Left ventricle myocardium superior (tissue), 1 donor: ENCODE data around the gene RTP1. TPM values are rescaled to one million over a fixed set of nuclear protein-coding genes. Genes with fewer than 3 reads are reported as not detected.
A peak's percentile ranks its signal among the peaks of the same experiment; 100 is the strongest.
"Not testable (repeated sequence)": the region's sequence is repeated elsewhere in the genome, so short reads cannot be mapped to it uniquely, and the experiment has no call there.

Experiments used
- ATAC-seq: fragments of 200-7000 bp; cut with Tn5 transposase; one replicate; pipeline ENCODE4 v1.9.1; 2020; ENCODE audit warnings: mild to moderate bottlenecking, moderate library complexity
- DNase-seq: peaks from one replicate; pipeline ENCODE4 v3.0.0-alpha.2; 2020
- intact Hi-C: fragments of 100-400 bp; cut with micrococcal nuclease; formaldehyde crosslinking; loops from one replicate; pipeline ENCODE4 v1.11.0; 2022
- total RNA-seq: library from RNA; stranded (reverse); fragmentation: NEBNext Ultra II Directional; extraction: Animal tissue kit (Norgen Biotek cat#: 25700); gene quantifications from one replicate; pipeline ENCODE4 v1.2.1, GENCODE V29; 2021
- donor health status: DM: no; HTN: yes; CAD: no; lungs with severe emphysema.

The RTP1 gene
- total RNA-seq, 1 donor from 2014 or later, result not detected

DNA sequence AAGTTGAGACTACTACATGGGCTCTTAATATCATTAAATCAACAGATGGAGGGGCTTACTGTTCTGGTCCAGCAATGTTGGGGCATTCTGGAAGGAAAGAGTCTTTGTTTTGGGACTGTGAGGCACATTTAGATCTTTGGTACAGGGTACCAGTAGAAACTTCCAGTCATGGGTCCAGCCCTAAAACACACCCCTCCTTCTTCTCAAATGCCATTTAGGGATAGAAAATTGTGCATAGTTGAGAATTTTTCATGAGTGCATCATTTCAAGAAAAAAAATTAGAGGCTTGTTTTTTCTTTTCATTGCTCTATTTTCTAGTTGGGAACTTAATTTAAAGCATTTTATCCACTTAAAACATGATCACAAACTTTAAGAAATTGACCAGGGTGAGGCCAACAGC is 4.1 kb upstream of the RTP1 start:
- DNase-seq (no peak), ATAC-seq (no peak)
- intact Hi-C loops, result loop anchor here (2.0 kb wide), 1 partner anchor 34 kb away; no protein-coding TSS in a partner anchor

DNA sequence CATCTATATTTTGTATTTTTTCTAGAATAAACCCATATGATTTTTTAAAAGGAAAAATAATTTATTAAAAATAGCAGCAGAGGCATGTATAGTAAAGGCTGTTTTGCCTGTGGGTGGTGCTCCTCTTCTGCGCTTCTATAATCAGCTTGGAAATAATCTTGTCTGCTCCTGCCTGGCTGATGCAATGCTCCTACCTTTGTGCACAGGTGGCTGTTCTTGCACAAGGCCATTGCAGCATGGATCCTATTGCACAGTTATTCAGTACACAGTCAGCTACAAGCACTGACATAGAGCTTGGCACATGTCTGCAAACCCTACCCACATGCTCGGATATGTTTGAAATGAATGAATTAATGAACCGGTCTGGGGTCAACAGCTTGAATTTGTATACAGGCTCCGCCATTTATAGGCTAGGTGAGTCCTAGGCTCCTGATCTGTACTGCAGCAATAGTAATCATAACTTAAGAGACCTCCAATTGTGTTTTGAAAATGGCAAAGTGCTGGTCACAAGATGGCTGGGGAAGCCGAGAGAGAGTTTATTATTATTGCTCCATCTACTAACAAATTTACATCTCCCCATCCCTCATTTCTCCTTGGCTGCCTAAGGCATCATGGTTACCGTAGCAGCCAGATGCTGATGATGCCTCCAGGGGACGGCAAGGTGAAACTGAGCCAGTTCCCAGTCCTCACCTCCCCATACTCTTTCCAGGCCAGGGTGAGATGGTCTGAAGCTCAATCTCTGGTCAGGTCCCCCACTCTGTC is 532 bp upstream of the RTP1 start:
- no peak for ATAC-seq
- intact Hi-C loops, result no loop called here

DNA sequence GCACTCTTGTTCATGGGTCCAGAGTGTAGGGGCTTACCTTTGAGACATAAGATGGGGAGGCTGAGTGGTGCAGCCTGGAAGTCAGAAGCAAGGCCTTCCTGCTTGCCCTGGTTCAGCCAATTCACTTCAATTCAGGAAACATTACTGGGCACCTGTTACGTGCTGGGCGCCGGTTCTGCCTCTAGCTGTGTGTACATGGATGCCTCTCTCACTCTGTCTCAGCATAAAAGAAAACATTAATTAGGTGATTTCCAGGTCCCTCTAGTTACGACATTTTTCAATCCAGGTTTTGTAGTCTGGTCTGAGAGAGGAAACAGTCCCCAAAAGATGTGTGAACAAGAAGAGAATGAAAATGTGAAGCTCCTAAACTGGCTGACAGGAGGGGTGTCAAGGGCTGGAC is 1.2 kb downstream of the RTP1 start:
- intact Hi-C loops, result no loop called here
- no peak for ATAC-seq
- no peak for DNase-seq

More for the DNA sequence above, 532 bp upstream of the RTP1 start:
- DNase-seq, result no peak

DNA sequence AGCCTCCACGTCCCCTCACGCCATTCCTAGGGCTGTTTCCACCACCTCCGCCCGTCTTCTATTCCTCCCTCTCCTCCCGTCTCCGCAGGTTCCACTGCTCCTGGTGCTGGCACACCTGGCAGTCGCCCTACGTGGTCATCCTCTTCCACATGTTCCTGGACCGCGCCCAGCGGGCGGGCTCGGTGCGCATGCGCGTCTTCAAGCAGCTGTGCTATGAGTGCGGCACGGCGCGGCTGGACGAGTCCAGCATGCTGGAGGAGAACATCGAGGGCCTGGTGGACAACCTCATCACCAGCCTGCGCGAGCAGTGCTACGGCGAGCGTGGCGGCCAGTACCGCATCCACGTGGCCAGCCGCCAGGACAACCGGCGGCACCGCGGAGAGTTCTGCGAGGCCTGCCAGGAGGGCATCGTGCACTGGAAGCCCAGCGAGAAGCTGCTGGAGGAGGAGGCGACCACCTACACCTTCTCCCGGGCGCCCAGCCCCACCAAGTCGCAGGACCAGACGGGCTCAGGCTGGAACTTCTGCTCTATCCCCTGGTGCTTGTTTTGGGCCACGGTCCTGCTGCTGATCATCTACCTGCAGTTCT is 2.3 kb downstream of the RTP1 start:
- ATAC-seq, intact Hi-C loops, DNase-seq: not testable (repeated sequence)

DNA sequence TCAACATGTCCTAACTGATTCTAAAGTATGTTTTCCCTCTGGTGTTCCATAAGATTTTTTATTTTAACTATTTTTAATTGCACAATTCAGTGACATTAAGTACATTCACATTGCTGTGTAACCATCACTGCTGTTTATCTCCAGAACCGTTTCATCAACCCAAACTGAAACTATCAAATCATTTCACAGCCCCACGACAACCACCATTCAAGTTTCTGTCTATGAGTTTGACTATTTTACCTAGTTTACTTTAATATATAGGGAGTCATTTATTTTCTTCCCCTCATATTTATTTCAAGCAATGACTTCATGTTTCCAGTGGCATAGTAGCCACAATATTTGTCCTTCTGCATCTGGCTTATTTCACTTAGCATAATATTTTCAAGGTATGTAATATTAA is 8.4 kb downstream of the RTP1 start:
- no peak for ATAC-seq
- intact Hi-C loops, result no loop called here

DNA sequence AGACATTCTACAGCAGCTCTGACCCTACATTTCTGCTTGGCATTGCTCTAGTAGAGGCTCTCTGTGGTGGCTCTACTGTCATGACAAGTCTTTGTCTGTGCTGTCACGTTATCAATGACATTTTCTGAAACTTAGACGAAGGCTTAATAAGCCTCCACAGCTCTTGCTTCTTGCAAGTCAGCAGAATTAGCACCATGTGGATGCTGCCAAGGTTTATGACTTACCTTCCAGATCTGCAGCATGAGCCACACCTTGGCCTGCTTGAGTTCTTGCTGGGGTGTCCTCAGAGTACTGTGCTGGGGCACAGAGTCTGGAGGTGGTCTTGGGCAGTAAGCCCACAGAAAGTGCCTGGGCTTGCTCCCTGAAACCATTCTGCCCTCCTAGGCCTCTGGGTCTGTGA is 9.8 kb downstream of the RTP1 start:
- no peak for ATAC-seq
- no peak for DNase-seq
- intact Hi-C loops, result no loop called here

More for the DNA sequence above, 8.4 kb downstream of the RTP1 start:
- DNase-seq, result no peak

DNA sequence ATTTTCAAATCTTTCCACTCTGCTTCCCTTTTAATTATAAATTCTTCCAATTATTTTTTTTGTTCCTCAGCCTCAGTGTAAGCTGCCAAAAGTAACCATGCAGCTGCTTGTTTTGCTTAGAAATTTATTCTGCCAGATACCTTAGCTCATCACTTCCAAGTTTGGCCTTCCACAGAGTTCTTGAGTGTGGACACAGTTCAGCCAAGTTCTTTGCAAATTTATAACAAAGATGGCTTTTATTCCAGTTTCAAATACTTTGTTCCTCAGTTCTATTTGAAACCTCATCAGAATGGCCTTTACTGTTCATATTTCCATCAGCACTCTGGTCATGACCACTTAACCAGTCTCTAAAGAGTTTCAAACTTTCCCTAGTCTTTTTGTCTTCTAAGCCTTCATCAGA is 10.3 kb downstream of the RTP1 start:
- no peak for DNase-seq
- intact Hi-C loops, result no loop called here
- ATAC-seq, result peak; percentile 50

DNA sequence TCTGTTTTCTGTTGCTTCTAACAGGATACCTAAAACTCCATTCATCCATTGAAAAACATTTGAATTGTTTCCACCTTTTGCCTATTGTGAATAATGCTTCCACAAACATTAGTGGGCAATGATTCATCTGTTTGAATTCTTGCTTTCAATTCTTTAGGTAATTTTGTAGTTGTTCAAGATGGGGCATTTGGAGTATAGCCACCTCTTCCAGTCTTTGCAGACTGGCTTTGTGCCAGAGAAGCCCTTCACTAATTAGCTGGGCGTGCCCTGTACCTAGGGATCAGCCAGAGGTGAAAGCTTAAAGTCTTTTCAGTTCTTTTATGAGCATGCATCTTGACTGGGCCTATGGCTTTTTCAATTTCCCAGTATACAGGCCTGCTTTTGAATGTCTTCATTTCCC is 10.9 kb downstream of the RTP1 start:
- ATAC-seq, result no peak
- intact Hi-C loops, result no loop called here
- no peak for DNase-seq

DNA sequence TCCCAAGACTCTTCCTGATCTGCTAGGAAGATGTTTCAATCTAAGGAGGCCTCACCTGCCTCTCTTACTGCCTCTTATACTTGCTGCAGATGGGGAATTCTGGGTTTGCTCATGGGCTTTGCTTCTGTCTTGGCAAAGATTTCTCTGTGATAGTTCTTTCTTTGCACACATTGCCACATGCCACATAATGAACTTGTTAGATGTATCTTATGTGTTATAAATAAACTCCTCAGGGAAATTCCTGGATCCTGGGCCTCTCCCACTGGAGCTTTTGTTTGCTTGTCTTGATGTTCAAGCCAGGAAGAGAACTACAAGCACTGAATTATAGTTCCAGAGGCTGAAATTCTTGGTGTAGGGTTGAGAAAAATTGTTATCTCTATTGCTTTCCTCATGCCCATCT is 12.2 kb downstream of the RTP1 start:
- intact Hi-C loops, result no loop called here
- ATAC-seq, result no peak
- DNase-seq, result no peak

DNA sequence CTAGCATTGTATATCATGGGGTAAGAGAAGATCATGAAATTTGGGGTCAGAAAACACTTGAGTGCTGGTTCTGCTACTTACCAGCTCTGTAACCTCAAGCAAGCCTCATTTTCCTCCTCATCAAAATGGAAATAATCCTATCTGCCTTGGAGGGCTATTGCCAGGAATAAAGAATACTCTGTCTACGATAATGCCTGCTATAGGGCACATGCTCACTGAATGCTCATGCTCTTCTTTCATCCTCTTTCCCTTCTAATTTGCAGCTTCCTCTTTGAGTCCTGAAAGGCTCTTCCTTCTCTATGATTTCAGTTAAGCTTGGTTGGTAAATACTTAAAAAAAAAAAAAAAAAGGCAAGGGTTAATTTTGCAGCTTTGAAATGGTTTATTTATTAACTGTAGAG is 12.8 kb downstream of the RTP1 start:
- DNase-seq (no peak), ATAC-seq (no peak)
- intact Hi-C loops, result loop anchor here (10.0 kb wide), 2 partner anchors 85 to 475 kb away; partner anchors contain the start of gene MASP1

DNA sequence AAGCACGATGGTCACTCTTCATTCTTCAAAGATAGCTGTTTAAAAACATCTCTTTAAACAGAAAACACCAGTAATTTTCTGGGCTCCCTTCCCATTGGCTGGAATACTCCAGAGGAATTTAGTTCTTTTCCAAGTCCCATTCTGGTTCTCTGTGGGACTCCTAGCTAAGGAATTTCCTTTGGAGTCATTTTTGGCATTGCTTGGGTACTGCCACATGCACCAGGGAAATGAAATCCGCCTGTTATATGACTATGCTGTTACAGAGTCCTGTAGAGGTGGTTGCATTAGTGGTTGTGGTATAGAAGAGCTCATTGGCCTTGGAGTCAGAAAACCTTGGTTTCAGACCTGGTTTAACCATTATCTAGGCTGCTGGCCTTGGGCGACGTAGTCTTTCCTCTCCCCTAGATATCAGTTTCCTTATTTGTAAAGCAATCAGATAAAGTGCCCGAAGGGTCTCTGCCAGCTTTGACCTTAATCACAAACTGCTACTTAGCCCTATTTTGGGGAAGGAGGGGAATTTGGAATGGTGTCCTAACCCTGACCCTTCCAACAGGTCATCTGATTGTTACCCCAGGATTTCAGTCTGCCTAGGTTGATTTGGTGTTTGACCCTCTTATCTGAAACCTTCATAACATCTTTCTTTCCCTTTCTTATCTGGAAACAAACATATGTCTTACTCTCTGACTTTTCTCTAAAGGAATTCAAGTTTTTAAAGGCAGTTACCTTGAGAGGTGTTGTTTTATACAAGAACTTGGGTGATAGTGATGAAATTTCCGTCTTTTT is 13.4 kb downstream of the RTP1 start:
- DNase-seq (no peak), ATAC-seq (peak; percentile 43)
- intact Hi-C loops, result loop anchor here (10.0 kb wide), 2 partner anchors 84 to 474 kb away; partner anchors contain the start of gene MASP1

DNA sequence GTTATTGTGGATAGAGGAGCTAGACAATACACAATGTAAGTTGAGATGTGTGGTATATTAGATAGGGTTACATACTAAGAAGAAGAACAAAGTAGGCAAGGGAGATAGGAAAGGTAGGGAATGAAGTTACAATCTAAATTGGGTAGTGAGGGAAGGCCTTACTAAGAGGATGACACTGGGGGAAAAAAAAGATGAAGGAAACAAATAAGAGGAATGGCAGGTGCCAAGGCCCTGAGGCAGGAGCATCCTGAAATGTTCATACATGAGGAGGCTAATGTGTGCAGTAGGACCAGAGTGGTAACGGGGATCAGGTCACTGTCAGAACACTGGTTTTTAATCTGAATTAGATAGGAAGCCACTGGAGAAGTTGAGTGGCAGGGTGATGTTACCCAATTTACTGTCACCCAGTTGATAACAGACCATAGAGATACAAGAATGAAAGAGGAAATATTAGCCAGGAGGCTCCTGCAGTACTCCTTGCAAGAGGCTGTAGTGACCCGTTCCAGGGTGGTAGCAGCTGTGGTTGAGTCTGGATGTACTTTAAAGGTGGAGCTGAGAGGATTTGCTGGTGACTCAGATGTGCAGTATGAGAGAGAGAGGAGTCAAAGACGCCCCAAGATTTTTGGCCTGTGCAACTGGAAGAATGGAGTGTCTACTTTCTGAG is 14.4 kb downstream of the RTP1 start:
- ATAC-seq (peak; percentile 42), DNase-seq (no peak)
- intact Hi-C loops, result loop anchor here (10.0 kb wide), 2 partner anchors 83 to 473 kb away; partner anchors contain the start of gene MASP1

DNA sequence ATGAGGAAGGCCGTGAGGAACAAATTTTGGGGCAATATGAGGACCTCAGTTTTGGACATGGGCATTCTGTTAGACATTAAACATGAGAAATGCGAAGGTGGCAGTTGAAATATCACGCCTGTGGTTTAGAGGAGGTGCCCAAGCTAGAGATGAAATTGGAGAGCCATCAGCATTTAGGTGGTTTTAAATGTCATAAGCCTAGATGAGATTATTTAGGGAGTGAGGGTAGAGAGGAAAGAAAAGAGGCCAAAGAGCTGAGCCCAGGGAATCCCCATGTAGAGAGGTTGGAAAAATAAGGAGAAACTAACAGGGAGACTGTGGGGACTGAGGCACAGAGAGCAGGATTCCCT is 14.9 kb downstream of the RTP1 start:
- ATAC-seq, result no peak
- intact Hi-C loops, result loop anchor here (10.0 kb wide), 2 partner anchors 83 to 473 kb away; partner anchors contain the start of gene MASP1

DNA sequence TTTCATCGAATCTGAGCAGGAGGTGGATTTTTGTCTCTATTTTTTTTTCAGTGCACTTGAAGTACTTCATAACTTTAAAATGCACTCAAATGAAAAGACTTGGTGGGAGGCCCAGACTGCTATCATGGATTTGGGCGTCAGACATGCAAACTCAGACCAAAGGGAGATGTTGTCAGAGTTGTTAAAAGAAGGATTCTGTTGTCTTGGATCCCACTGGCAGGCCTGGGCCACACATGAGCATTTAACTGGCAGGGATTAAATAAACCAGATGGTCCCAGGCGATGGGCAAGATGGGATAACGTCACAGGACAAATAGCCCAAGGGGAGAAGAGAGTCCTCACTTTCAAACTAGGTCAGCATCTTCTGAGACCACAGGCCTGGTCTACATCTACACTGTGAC is 15.4 kb downstream of the RTP1 start:
- intact Hi-C loops, result loop anchor here (10.0 kb wide), 2 partner anchors 82 to 472 kb away; partner anchors contain the start of gene MASP1
- ATAC-seq (peak; percentile 79), DNase-seq (peak; percentile 49)

More for the DNA sequence above, 14.9 kb downstream of the RTP1 start:
- no peak for DNase-seq

DNA sequence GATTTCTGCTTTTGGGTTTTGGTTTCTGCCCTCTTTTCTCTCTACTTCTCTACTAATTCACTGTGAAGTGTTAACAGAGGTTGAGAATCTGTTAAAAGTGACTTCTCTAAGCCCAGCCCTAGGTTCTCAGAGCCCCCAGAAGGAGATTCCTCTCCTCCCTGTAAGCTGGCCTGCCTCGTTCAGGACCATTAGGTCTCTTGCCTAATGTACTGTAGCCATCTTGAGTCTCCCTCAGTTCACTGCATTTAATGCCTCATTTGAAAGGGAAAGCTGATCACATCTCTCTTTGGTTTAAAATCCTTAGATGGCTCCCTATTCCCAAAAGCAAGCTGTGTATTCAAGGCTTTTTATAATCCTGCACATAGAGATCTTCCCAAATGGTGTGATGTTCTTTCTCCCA is 16.3 kb downstream of the RTP1 start:
- DNase-seq (no peak), ATAC-seq (no peak)
- intact Hi-C loops, result loop anchor here (10.0 kb wide), 2 partner anchors 81 to 471 kb away; partner anchors contain the start of gene MASP1

DNA sequence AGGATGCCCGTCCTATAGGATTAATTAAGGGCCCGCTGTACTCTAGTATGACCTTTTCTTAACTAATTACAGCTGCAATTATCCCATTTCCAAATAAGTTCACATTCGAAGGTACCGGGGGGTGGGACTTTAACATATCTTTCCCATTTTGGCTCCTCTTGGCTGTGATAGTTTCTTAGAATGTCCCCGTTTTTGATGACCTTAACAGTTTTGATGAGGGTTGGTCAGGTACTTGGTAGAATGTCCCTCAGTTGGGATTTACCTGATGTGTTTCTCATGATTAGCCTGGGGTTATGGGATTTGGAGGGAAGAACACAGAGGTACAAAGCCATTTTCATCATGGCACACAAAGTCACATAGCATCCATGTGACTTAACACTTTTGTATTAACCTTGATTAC is 18.2 kb downstream of the RTP1 start:
- no peak for DNase-seq
- intact Hi-C loops, result loop anchor here (10.0 kb wide), 2 partner anchors 79 to 469 kb away; partner anchors contain the start of gene MASP1
- no peak for ATAC-seq

DNA sequence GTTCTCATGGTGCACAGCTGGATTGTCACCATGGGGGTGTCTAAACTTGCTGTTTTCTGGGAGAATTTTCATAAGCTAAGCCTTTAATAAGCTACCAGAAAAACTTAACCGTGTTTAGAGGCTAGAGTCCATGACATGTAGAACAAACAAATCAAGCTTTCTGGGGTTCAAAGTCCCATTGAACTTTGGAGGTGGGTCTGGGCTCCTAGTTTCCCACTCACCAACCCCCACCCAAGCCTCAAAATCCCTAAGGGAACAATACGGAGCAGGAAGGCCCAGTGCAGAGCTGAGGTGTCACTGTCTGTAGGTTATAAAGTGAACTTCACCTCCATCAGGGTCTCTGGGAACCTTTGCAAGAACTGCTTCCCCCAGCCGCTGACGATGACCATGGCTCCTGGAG is 25.5 kb downstream of the RTP1 start:
- DNase-seq (no peak), ATAC-seq (no peak)
- intact Hi-C loops, result no loop called here

DNA sequence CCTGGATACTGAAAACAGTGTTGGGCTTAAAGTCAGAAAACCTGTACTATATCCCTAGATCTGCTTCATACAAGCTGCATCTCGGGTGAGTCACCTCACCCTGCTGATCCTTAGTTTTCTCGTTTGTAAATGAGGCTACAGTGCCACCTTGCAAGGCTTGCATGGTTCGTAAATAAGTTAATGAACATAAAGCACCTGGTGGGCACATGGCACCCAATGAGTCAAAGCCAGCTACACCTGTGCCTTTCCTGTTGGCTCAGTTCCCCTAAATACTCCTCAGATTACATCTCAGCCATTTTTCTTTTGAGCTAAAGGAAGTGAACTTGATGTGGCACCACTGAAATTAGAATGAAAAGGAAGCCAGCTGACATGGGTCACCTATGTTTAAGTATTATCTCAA is 26.5 kb downstream of the RTP1 start:
- DNase-seq (no peak), ATAC-seq (no peak)
- intact Hi-C loops, result no loop called here

DNA sequence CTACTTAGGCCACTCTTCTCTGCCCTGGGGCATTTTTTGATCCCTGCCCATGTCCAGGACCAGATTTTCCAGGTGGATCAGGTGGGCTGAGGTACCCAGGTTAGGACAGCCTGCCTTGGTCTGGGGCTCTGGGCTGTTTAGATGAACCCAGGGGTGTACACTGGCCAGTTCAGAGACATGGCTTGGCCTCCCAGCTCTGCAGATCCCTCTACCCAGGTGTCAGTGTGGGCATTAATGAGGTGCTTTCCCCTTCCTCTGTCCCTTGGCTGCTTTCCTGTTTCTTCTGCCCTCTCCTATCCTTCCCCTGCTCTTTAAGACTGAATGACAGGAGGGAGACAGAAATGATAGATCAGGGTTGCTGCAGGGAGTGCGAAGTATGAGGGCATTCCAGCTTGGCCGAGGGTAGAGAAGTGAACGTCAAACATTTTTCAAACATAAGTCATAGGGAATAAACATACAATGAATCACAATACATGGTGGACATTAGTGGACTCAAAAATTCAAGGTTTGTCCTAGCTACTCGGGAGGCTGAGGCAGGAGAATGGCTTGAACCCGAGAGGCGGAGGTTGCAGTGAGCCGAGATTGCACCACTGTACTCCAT is 30.5 kb downstream of the RTP1 start:
- intact Hi-C loops, result no loop called here

More for the DNA sequence above, 30.5 kb downstream of the RTP1 start:
- DNase-seq (no peak), ATAC-seq (no peak)
